HG02870 (cell line): ENCODE measurements around the gene PDX1.
"Not testable (repeated sequence)": the region's sequence is repeated elsewhere in the genome, so short reads cannot be mapped to it uniquely, and the experiment has no call there.

ENCODE experiments used
- ATAC-seq: cut with Tn5 transposase; IDR thresholded peaks from one replicate; pipeline ENCODE4 v1.9.1; 2021; ENCODE audit warnings: mild to moderate bottlenecking, moderate library complexity; ENCODE audit not compliant: unreplicated experiment

The PDX1 gene

GRCh38 chr13:27954406-27954851 is 34.6 kb downstream of the PDX1 start:
- ATAC-seq, result no peak

- ATAC-seq, result no peak
Measured at GRCh38 chr13:27955014-27955591, 35.3 kb downstream of the PDX1 start.

GRCh38 chr13:27956576-27957300 is 36.9 kb downstream of the PDX1 start:
- no peak for ATAC-seq

GRCh38 chr13:27959976-27960361 is 40.2 kb downstream of the PDX1 start:
- no peak for ATAC-seq

- no peak for ATAC-seq
Measured at GRCh38 chr13:27960362-27961226, 40.8 kb downstream of the PDX1 start.

GRCh38 chr13:27961227-27962085 is 41.7 kb downstream of the PDX1 start:
- no peak for ATAC-seq

- no peak for ATAC-seq
Measured at GRCh38 chr13:27962128-27962841, 42.5 kb downstream of the PDX1 start.

GRCh38 chr13:27962982-27963381 is 43.2 kb downstream of the PDX1 start:
- no peak for ATAC-seq

GRCh38 chr13:27963491-27963890 is 43.7 kb downstream of the PDX1 start:
- ATAC-seq, result no peak

GRCh38 chr13:27964206-27964605 is 44.4 kb downstream of the PDX1 start:
- not testable (repeated sequence) for ATAC-seq

- no peak for ATAC-seq
Measured at GRCh38 chr13:27964741-27965323, 45.0 kb downstream of the PDX1 start.

- no peak for ATAC-seq
Measured at GRCh38 chr13:27965343-27965739, 45.5 kb downstream of the PDX1 start.

GRCh38 chr13:27965740-27966640 is 46.2 kb downstream of the PDX1 start:
- no peak for ATAC-seq

GRCh38 chr13:27966641-27967202 is 46.9 kb downstream of the PDX1 start:
- no peak for ATAC-seq

GRCh38 chr13:27967203-27967735 is 47.5 kb downstream of the PDX1 start:
- no peak for ATAC-seq

GRCh38 chr13:27967736-27968315 is 48.0 kb downstream of the PDX1 start:
- ATAC-seq, result no peak

- no peak for ATAC-seq
Measured at GRCh38 chr13:27968316-27969081, 48.7 kb downstream of the PDX1 start.
